Measurements from ENCODE around the gene ABCC8.
A peak's percentile ranks its signal among the peaks of the same experiment; 100 is the strongest.

ABCC8 gene

DNA sequence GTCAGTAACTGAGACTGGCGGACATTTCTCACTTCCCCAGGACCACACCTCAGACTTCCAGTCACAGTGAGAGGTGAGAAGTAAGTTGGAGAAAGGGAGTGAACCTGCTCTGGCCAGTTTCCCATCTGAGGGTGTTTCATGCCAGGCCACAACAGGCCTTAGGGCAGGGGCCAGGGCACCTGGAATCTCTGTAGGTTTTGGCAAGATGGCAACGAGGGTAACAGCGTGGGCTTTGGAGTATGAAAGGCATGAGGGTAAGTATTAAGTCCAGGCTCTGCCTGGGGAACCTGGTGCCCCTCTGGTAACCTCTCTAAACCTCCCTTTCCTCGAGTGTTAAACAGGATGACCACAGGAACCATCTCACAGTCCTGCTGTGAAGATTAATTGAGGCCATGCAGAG is 28.5 kb upstream of the ABCC8 start:
- DNase-seq, result no peak

DNA sequence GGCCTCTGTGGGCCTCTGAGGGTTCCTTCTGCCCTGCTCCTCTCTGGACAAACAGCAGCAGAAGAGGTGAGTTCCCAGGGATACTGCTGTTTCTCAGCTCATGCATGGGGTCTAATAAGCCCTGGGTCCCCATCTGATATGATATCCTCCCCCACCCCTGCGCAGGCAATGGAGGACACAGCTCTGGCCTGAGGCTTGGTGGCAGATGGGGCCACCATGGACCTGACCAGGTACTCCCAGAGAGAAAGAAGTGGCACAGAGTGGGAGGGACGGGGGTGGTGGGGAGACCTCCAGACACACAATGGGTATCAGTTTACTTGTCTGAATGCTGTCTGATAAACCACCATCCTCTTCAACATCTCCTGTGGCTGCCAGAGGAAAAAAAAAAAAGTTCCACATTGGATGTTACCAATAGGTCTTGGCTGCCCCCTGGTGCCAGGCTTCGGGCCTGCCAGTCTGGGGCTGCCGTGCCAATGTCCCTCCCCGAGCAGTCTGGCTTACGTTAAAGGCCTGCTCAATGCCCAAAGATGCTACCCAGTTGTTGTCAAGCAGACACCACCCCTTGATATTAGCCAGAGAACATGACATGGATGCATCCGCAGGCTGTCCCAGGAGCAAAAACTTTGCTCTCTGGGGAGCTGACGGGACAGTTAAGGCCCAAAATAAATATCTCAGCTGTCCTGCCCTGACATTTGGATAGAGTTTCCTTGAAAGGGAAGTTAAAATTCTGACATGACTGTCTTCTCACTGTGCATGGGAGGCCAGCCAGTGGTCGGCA is 27.9 kb upstream of the ABCC8 start:
- DNase-seq, result peak; percentile 47 to 72 (median 58)

DNA sequence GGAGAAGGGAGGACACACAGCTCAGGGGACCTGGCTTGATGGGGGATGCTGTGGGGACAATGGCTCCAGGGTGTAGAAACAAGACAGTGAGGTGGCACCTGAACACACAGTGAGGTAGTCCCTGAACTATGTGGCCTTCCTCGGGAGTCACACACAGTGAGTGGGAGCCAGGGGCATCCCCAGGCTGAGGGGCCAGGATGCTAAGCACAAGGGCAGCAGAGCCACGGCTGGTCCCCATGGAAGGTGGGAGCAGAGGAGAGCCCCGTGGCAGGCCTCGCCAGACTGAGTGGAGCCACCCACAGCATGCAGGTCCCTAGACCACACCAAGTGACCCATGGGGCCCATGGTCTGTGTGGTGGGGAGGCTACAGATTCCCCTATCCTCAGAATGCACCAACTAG is 26.0 kb upstream of the ABCC8 start:
- no peak for DNase-seq

DNA sequence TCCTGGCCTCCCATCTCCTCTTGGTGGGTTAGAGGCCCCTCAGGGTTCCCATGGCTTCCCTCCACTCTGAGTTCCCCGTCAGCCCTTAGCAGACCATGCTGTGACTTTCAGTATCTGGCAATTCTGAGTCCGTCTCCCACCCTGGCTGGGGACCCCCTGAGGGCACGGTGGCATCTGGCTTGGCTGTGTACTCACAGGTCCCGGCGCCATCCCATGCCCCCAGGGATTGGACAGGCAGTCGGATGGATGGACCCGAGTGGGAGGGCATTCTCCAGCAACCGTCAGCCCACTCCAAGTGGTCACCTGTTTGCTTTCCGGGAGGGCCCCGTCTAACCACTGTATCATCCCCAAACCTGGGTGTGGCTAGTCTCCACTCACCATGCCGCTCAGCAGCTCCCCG is 24.0 kb upstream of the ABCC8 start:
- DNase-seq, result no peak

GRCh38 chr11:17498475-17498874 is 21.8 kb upstream of the ABCC8 start:
- DNase-seq, result no peak

- DNase-seq, result no peak
Observed at GRCh38 chr11:17498058-17498457, 21.4 kb upstream of the ABCC8 start.

DNA sequence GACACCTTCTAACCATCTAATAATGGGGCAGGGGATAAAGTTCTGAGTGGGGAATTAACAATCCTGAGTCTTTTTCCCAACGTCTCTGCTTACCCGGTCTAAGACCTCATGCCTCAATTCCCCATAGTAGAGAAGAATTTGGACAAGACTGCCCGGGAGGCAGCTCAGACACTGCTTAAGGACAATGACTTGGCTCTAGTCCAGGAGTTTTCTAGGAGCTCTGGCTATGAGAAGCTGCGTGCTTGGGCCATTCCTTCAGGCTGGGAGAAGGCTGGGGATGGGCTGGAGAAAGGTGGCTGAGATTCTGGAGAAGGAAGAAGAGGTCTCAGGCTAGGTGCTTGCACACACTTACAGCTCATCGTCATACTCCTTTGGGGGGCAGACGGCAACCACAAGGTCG is 19.8 kb upstream of the ABCC8 start:
- no peak for DNase-seq

DNA sequence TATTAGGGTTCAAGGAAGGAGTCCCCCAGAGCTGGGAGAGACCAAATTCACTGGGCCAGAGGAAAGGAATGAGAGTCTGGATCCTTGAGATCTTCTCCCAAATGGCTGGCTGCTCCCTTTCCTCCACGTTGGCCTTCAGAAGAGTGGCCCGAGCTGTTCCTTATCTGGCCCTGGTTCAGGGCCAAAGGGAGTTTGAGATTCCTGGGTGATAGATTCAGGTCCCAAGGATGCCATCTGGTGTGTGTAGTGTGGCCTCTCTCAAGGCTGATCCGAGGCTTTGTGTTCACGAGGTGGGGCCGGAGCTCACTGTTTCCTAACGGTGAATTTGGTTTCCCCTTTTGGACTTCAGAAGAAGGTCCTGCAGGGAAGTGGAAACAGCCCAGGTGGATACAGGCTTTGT is 17.4 kb upstream of the ABCC8 start:
- DNase-seq, result no peak

GRCh38 chr11:17490938-17491337 is 14.3 kb upstream of the ABCC8 start:
- DNase-seq, result no peak

DNA sequence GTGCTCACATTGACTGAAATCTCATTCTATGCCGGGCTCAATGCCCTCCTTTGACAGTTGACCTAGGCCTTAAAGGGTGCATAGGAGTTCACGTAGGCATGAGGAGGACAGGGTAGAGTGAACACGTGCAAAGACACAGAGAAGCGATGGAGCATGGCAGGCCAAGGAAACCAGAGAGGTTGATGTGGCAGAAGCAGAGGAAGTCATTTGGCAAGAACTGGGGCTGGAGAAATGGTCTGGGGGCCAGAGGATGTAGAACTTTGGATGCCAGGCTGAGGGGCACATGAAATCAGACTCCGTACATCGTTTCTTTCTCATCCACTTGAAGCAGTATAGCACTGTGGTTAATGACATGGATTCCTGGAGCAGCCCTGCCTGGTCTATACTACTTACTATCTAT is 13.6 kb upstream of the ABCC8 start:
- DNase-seq, result no peak

GRCh38 chr11:17489751-17490150 is 13.1 kb upstream of the ABCC8 start:
- no peak for DNase-seq

GRCh38 chr11:17488563-17488962 is 11.9 kb upstream of the ABCC8 start:
- DNase-seq, result no peak

DNA sequence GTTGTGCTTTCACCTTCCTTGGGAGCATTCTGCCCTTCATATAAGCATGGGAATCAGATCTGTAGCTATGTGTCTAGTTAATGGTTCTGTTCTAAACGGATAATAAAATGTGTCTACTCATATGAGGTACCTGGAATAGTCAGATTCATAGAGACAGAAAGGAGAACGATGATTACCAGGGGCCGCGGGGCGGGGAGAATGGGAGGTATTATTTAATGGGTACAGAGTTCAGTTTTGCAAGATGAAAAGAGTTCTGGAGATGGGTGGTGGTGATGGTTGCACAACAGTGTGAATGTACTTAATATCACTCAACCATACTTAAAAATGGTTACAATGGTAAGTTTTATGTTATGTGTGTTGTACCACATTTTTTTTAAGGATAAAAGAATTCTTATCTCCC is 10.0 kb upstream of the ABCC8 start:
- DNase-seq, result no peak

DNA sequence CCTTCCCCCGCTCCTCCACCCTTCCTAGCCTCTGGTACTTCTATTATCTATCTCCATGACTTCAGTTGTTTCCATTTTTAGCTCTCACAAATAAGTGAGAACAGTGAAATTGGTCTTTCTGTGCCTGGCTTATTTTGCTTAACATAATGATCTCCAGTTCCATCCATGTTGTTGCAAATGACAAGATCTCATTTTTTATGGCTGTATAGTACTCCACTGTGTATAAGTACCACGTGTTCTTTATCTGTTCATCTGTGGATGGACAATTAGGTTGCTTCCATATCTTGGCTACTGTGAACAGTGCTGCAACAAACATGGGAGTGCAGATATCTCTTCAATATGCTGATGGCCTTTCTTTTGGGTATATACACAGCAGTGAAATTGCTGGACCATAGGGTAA is 6.9 kb upstream of the ABCC8 start:
- no peak for DNase-seq

DNA sequence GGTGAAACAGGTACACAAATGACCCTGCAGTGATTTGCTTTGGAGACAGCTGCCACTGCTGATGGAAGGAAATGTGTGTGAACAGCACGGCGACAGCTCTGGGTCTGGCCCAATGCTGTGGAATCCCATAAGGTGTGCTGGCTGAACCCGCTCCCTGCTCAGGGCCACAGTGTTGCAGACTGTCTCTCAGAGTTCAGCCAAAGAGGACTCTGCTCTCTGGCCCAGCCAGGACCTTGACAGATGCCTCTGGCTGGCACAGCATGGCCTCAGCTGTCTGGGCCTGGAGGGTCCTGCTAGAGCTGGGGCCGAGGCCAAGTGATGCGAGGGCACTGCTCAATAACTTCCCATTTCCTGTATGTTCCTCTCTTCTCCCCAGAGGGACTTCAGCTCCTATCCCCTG is 5.3 kb upstream of the ABCC8 start:
- no peak for DNase-seq

GRCh38 chr11:17479284-17480214 is 2.9 kb upstream of the ABCC8 start:
- DNase-seq, result no peak

- DNase-seq, result no peak
Observed at GRCh38 chr11:17478070-17478469, 1.4 kb upstream of the ABCC8 start.

GRCh38 chr11:17477361-17477760 is 716 bp upstream of the ABCC8 start:
- no peak for DNase-seq

GRCh38 chr11:17477084-17477333 is 364 bp upstream of the ABCC8 start:
- no peak for DNase-seq

DNA sequence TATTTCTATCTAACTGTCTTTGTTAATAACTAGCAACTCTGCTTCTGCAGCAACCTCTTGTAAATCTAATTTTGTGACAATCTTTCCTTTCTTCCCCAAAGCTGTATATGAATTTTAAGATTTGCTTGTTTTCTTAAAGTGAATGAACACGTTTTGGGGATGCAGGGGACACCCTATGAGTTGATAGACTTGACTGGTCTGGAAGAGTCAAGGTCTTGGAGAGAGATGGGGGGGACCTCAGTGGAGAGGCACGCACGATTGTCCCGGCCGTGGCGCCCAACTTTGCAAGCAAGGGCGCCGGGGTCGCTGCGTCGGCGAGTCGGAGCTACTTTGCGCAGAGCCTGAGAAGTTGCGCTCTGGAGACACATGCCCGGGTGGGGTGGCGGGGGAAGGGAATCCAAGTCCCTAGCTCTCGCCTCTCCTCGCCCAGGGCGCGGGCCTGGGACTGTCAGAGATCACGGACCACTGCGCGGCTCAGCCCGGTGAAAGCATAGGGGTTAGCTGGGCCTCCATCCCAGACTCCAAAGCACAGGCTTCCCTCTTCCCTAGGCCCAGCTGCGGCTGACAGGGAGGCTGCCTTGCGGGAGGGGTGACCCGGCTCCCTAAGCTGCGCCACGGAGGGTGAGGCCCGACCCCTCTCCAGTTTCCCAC is 854 bp downstream of the ABCC8 start:
- DNase-seq, result no peak

DNA sequence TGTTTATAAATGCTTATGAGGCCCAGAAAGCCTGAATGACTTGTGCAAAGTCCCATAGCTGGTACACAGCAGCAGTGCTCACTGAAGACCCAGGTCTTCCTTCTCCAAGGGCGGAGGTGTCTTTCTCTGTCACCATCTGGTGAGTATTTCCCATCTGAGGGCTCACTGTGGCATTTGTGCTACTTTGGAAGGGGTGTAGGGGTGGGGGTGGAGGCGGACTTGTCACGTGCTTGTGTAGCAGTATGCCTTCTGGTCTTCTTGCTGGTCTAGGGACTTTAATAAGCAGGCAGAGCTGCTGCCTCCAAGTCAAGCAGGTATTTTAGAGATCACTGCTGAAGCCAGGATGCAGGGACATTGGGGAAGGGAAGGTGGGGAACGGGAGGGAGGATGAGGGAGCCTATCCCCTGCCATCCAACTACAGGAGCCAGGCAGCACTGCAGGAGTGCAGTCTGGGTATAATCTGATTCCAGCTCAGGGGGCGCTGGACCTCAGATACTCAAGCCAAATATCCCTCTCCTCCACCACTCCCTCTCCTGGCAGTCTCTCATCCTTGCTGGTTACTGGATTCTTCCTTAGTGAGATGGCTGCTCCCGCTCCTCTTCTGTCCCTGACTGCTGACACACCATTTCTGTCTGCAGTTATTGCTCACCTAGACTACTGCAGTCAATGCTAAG is 3.4 kb downstream of the ABCC8 start:
- DNase-seq, result no peak

- no peak for DNase-seq
Observed at GRCh38 chr11:17472467-17472866, 4.2 kb downstream of the ABCC8 start.

DNA sequence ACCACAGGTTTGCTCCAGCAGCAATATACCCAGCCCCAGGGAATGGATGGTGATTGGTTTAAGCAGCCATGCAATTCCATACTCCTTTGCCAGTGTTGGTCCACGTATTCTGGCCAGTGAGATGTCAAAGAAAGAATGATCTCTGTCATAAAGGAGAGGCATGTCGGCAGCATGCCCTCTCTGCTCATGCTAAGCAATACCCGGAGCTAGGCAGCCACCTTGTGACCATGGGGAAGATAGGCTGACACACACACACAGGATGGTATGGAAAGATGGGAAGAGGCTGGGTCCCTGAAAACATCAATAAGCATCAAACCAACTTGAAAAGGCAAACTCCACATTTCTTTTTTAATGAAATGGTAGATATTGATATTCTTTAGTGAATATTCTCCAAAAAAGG is 5.1 kb downstream of the ABCC8 start:
- no peak for DNase-seq

All from T-helper 1 cell (primary cell).